NCI-H345 treated with DMSO at 0.1 percent for 48 hours (cell line): Measurements from ENCODE around the gene GCDH.
A peak's percentile ranks its signal among the peaks of the same experiment; 100 is the strongest.
"Not testable (repeated sequence)": the region's sequence is repeated elsewhere in the genome, so short reads cannot be mapped to it uniquely, and the experiment has no call there.

ENCODE experiments used
- DNase-seq: peaks from one replicate; lab custom pipeline; 2025; ENCODE audit not compliant: unreplicated experiment; lab: John Stamatoyannopoulos, UW

Gene GCDH

GRCh38 chr19:12890787-12891552 lies at the start of gene GCDH:
Gene GCDH, plus strand, starts transcription at chr19:12891160. Its CDS starts 145 bp downstream, at chr19:12891305.
- peak; percentile 79 for DNase-seq

DNA sequence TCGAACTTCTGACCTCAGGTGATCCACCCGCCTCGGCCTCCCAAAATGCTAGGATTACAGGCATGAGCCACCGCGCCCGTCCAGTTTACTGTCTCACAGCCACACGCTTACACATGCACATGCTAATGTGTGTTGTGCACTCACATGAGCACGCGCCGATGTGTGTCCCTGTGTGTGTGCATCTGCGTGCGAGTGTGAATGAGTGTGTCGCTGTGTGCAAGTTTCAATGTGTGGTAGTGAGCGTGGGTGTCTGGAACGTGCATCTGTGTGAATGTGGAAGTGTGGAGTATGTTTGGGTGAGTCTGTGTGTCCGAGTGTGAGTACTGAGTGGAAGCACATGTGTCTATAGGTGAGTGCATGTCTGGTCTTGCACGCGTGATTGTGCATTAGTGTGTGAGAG lies 48.4 kb upstream of the GCDH start:
- no peak for DNase-seq

DNA sequence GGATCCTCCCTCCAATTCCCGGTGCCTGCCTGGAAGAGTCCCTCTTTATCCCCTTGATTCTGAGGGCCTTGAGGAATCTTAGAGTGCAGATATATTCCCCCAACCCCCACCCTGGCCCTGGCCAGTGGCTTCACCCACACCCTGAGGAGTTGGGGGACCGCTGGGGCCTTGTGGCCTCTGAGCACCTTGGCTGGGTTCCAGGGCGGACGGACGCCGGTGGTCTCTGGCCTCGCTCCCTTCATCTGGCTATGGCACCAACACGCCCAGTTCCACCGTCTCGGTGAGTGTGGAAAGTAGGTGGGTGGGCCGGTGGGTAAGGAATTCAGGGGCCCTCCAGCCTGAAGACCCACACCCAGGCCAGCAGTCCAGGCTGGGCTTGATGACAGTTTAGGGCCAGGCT lies 47.6 kb upstream of the GCDH start:
- no peak for DNase-seq

DNA sequence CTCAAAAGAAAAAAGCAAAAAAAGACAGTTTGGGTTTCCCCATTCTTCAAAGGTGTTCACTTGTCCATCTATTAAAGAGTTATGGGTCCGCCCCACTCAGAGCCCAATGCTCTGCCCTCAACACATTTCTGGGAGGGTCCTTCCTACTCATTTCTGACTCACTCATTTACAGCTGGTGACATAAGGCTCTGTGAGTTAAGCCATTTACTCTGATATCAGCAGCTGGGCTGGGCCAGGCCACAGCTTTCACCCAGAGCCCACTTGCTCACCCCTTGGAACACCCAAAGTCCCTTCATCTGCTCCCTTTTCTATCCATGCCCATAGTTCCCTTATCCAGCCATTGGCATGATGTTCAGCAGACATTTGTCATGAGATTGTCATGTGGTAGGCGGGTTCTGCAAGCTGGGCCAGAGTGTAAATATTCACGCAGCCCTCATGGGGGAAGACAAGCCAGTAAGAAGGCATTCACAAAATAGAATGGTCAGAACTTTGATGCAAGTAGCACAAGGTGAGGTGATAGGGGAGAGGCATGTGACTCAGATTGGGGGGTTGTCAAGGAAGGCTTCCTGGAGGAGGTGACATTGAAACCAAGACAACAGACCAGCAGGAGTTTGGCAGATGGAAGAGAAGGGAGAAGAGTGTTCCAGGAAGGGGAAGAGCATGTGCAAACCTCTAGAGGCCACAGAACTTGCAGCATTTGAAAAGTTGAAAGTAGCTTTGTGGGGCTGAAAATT lies 46.8 kb upstream of the GCDH start:
- no peak for DNase-seq

GRCh38 chr19:12846613-12847012 lies 44.3 kb upstream of the GCDH start:
- not testable (repeated sequence) for DNase-seq

- DNase-seq = no peak
Measured at GRCh38 chr19:12847159-12848139, 43.5 kb upstream of the GCDH start.

DNA sequence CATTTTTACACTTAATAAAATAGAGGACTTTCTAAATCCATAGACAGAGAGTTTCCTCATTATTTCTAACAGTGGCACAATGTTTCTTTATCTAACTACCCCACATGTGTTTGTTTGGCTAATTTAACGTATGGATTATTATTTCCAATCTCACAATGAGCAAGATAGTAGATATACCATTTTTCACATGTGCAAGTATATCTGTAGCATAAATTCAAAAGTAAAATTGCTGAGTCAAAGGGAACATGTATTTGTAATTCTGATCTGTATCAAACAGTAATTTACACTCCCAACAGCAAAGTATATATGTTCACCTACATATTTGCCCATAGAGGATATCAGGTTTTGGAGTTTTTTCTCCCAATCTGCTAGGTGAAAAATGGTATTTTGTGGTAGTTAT lies 34.3 kb upstream of the GCDH start:
- no peak for DNase-seq

- DNase-seq = no peak
Measured at GRCh38 chr19:12858041-12858928, 32.7 kb upstream of the GCDH start.

GRCh38 chr19:12859546-12859945 lies 31.4 kb upstream of the GCDH start:
- no peak for DNase-seq

- no peak for DNase-seq
Measured at GRCh38 chr19:12864143-12864542, 26.8 kb upstream of the GCDH start.

DNA sequence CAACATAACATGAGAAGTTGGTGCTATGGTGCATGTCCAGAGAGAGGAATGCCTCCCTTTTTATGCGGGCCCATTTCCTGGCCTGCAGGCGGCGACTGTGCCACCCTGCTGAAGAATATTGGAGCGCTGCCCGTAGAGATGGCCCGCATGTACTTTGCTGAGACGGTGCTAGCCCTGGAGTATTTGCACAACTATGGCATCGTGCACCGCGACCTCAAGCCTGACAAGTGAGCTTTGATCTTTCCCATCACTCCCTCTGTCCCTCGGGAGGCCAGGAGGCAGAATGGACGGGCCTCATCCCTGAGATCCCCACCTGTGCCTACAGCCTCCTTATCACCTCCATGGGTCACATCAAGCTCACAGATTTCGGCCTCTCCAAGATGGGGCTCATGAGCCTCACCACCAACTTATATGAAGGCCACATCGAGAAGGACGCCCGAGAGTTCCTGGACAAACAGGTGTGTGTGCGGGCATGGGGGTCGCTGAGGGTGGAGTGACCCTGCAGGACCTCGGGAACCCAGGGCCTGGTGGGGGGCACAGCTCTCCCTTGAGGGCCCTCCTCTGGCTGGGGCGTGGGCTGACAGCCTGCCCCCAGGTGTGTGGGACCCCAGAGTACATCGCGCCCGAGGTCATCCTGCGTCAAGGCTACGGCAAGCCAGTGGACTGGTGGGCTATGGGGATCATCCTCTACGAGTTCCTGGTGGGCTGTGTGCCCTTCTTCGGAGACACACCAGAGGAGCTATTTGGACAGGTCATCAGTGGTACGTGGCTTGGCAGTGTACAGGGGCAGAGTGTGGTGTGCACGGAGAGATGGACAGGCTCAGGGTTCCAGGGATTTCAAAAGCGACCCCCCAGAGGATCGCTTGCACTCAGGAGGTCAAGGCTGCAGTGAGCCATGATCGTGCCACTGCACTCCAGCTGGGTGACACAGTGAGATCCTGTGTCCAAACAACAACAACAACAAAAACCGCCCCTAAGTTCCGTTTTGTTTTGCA lies 25.9 kb upstream of the GCDH start:
- DNase-seq = no peak

GRCh38 chr19:12865746-12866415 lies 25.1 kb upstream of the GCDH start:
- DNase-seq = no peak

DNA sequence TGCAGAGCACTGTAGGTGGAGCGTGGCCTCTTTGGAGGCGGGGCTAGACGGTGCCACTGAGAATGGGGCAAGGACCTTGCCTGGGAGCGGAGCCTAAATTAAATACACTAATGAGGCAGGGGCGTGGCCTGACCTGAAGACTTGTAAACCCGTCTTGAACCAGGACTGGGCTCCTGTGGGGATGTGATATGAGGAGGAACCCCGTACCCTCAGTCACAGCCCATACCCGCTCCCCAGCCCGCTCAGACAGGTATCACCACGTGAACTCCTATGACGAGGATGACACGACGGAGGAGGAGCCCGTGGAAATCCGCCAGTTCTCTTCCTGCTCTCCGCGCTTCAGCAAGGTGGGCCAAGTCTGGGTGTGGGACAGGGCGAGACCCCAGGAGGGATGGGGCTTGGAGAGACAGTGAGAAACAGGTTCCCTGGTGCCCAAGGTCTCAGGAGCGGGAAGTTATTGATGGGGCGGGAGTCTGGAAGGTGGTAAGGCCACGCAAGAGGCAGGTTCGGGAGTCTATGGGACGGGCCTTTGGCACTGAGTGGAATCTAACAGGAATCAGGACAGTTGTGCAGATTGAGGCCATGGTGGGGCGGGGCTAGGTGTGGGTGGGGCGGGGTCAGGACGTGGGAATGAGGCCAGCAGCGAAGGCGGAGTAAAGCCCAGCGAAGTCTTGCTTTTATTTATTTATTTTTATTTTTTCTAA lies 24.4 kb upstream of the GCDH start:
- DNase-seq = no peak

GRCh38 chr19:12867120-12868099 lies 23.6 kb upstream of the GCDH start:
- DNase-seq = no peak

GRCh38 chr19:12868540-12869112 lies 22.3 kb upstream of the GCDH start:
- no peak for DNase-seq

GRCh38 chr19:12871681-12872080 lies 19.3 kb upstream of the GCDH start:
- DNase-seq = no peak
